T-cell (primary cell): Measurements from ENCODE around the gene RPS6KA2. TPM values are rescaled to one million over a fixed set of nuclear protein-coding genes. Genes with fewer than 3 reads are reported as not detected.

ENCODE experiments used
- ATAC-seq, 4 experiments: fragments of 200-7000 bp in 3 of 4; fragments of 150-1000 bp in 1 of 4; cut with Tn5 transposase; replicated peaks in 1 of 4; 1 replicate in 3 of 4; 2 replicates in 1 of 4; pipeline ENCODE4 v1.10.0; 2021; ENCODE audit warnings: moderate library complexity in 3 of 4, mild to moderate bottlenecking in 2 of 4, moderate number of reproducible peaks in 1 of 4
- CTCF ChIA-PET, 2 donors: fragments of 300-600 bp; sonication (Branson Sonifier 250); formaldehyde crosslinking; loops; one replicate each; lab custom pipeline; 2022; ENCODE audit warnings: antibody characterized with exemption in 2 of 2; lab: Charles Lee
- POLR2A ChIA-PET, 2 donors: fragments of 300-600 bp; sonication (Branson Sonifier 250); formaldehyde crosslinking; loops; one replicate each; lab custom pipeline; 2022; ENCODE audit warnings: antibody characterized with exemption in 2 of 2; lab: Charles Lee
- DNase-seq, 35 experiments: peaks; one replicate each; pipeline versions ENCODE4 v3.0.0 to v3.0.0-alpha.2; 2013 to 2023
- H3K27ac ChIP-seq: one replicate; pipeline ENCODE4 v1.5.1; 2013; ENCODE audit warnings: low read length
- H3K27me3 ChIP-seq, 2 experiments: replicated peaks in 1 of 2; 1 replicate in 1 of 2; 2 replicates in 1 of 2; pipeline versions ENCODE4 v1.6.1 to v1.7.0; 2013; ENCODE audit warnings: low read length in 1 of 2, mixed read lengths in 1 of 2; ENCODE audit not compliant: control insufficient read depth in 2 of 2, insufficient read depth in 2 of 2; ENCODE audit errors: extremely low read depth in 1 of 2
- H3K36me3 ChIP-seq, 2 donors: 1 replicate in 1 of 2; 2 replicates in 1 of 2; pipeline versions ENCODE4 v1.6.1 to v1.7.0; 2013; ENCODE audit warnings: low read length in 1 of 2; ENCODE audit not compliant: control insufficient read depth in 2 of 2, insufficient read depth in 1 of 2; ENCODE audit errors: extremely low read depth in 1 of 2
- H3K4me1 ChIP-seq, 2 experiments: 1 replicate in 1 of 2; 2 replicates in 1 of 2; pipeline versions ENCODE4 v1.6.1 to v1.7.0; 2013; ENCODE audit warnings: low read length in 2 of 2, mixed read lengths in 1 of 2; ENCODE audit not compliant: insufficient read depth in 2 of 2, control insufficient read depth in 1 of 2; ENCODE audit errors: extremely low read depth in 1 of 2
- H3K4me3 ChIP-seq, 2 donors: 1 replicate in 1 of 2; 2 replicates in 1 of 2; pipeline versions ENCODE4 v1.5.1 to v1.7.0; 2013; ENCODE audit warnings: mild to moderate bottlenecking in 2 of 2, low read length in 1 of 2, moderate library complexity in 1 of 2; ENCODE audit not compliant: control insufficient read depth in 1 of 2; ENCODE audit errors: extremely low read depth in 1 of 2
- H3K9me3 ChIP-seq: 2 replicates; pipeline ENCODE4 v1.7.0; 2013
- H3K27ac Mint-ChIP-seq, 2 donors: one replicate each; pipeline ENCODE4 v1.8.0; 2020 to 2021; ENCODE audit warnings: mild to moderate bottlenecking in 2 of 2, mixed read lengths in 2 of 2
- H3K27me3 Mint-ChIP-seq, 2 donors: one replicate each; pipeline ENCODE4 v1.8.0; 2021 to 2022; ENCODE audit warnings: mixed read lengths in 2 of 2
- H3K36me3 Mint-ChIP-seq: one replicate; pipeline ENCODE4 v1.8.0; 2021; ENCODE audit warnings: mixed read lengths
- H3K4me1 Mint-ChIP-seq, 3 donors: one replicate each; pipeline ENCODE4 v1.8.0; 2020 to 2022; ENCODE audit warnings: mixed read lengths in 3 of 3, mild to moderate bottlenecking in 1 of 3
- H3K4me3 Mint-ChIP-seq, 3 donors: one replicate each; pipeline ENCODE4 v1.8.0; 2020 to 2022; ENCODE audit warnings: mild to moderate bottlenecking in 3 of 3, mixed read lengths in 3 of 3, moderate library complexity in 3 of 3
- H3K9me3 Mint-ChIP-seq, 3 donors: one replicate each; pipeline ENCODE4 v1.8.0; 2020 to 2022; ENCODE audit warnings: mixed read lengths in 3 of 3
- WGBS: methylation state at CpG from one replicate; pipeline ENCODE4 v1.1.5; 2013; ENCODE audit warnings: missing lambda C conversion rate; ENCODE audit not compliant: insufficient coverage; 5-methylcytosine and 5-hydroxymethylcytosine counted together
- total RNA-seq, 35 experiments: library from RNA in 6 of 35; stranded (reverse) in 6 of 35; fragments of 120-200 nt in 1 of 35; gene quantifications; one replicate each; pipeline versions ENCODE4 v1.2.1 to v1.2.4 and lab custom pipeline; 2013 to 2026

Gene RPS6KA2
- total RNA-seq, 5 donors from 2014 or later (not counting 1 experiment from before 2014, with no cell fraction given): 4.1 to 21.5 (median 12.4) TPM

DNA sequence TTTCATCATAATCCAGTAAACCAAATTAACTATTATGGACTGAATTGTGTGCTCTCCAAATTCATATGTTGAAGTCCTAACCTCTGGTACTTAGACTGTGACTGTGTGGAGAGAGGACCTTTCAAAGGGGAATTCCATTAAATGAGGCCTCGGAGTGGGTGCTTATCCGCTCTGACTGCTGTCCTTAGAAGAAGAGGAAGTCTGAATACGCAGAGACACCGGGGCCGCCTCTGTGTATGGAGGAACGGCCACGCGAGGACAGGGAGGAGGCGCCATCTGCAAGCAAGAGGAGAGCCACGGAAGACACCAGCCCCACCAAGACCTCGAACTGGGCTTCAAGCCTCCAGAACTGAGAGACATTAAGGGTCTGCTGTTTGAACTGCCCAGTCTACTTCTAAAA lies 35.6 kb upstream of the RPS6KA2 start:
- H3K36me3 Mint-ChIP-seq: no peaks in the 10 kb centered on the region
- ChIA-PET CTCF (no interaction called here), POLR2A (no interaction called here)
- no peak overlapping the region for H3K27ac Mint-ChIP-seq
- peaks cover 0 to 10% (median 3%) of the 10 kb centered on the region in 3 donors for H3K4me1 Mint-ChIP-seq
- ATAC-seq: no peak
- no peak overlapping the region for H3K4me3 ChIP-seq
- no peak overlapping the region for H3K27ac ChIP-seq
- no peak overlapping the region for H3K4me3 Mint-ChIP-seq
- H3K4me1 ChIP-seq: no peaks in the 10 kb centered on the region
- H3K9me3 ChIP-seq: no peaks in the 10 kb centered on the region
- H3K9me3 Mint-ChIP-seq: no peaks in the 10 kb centered on the region
- 93% methylated on average over 5 of the region's 11 CpGs for WGBS
- H3K36me3 ChIP-seq: no peaks in the 10 kb centered on the region
- peaks cover 0 to 15% of the 10 kb centered on the region in 2 experiments for H3K27me3 ChIP-seq
- DNase-seq: no peak
- peaks cover 14 to 16% of the 10 kb centered on the region in 2 donors for H3K27me3 Mint-ChIP-seq

- Histone ChIP-seq H3K9me3 (no peaks in the 10 kb centered on the region), H3K4me3 (no peak overlapping the region), H3K27me3 (peaks cover 0 to 24% of the 10 kb centered on the region in 2 experiments), H3K36me3 (no peaks in the 10 kb centered on the region), H3K27ac (no peak overlapping the region), H3K4me1 (peaks cover 0 to 6% of the 10 kb centered on the region in 2 experiments)
- no CpG with 5 or more reads among the region's 12 CpGs for WGBS
- Mint-ChIP-seq H3K4me3 (no peak overlapping the region), H3K9me3 (no peaks in the 10 kb centered on the region), H3K4me1 (peaks cover 0 to 21% (median 13%) of the 10 kb centered on the region in 3 donors), H3K27me3 (peaks cover 24% of the 10 kb centered on the region in 2 donors), H3K36me3 (peaks cover 4% of the 10 kb centered on the region), H3K27ac (no peak overlapping the region)
- ChIA-PET POLR2A (no interaction called here), CTCF (no interaction called here)
- DNase-seq (no peak), ATAC-seq (no peak)
Observed at GRCh38 chr6:166661327-166662085, 34.5 kb upstream of the RPS6KA2 start.

DNA sequence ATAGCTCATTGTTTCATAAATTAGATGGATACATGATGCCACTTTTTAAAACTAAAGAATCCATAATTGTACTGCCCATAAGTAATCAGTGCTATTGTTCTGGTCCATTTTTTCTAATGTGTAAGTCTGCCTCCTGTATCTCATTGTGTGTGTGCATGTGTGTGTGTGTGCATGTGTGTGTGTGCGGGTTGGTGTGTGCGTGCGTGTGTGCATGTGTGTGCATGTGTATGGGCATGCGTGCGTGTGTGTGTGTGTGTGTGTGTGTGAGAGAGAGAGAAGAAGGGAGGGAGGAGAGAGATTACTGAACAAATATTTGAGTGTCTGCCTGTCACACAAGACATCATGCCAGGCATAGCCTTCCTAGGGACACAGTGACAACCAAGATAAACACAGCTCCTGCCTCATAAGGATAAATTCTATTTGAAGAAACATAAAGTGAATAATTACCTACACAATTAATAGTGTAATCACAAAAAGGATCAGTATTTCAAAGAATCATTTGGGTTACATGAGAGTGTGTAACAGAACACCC lies 33.2 kb upstream of the RPS6KA2 start:
- Histone ChIP-seq H3K36me3 (no peaks in the 10 kb centered on the region), H3K4me3 (no peak overlapping the region), H3K9me3 (no peaks in the 10 kb centered on the region), H3K4me1 (peaks cover 0 to 10% of the 10 kb centered on the region in 2 experiments), H3K27me3 (peaks cover 0 to 32% of the 10 kb centered on the region in 2 experiments), H3K27ac (no peak overlapping the region)
- H3K27me3 Mint-ChIP-seq: peaks cover 24 to 26% of the 10 kb centered on the region in 2 donors
- H3K9me3 Mint-ChIP-seq: no peaks in the 10 kb centered on the region
- H3K36me3 Mint-ChIP-seq: peaks cover 4% of the 10 kb centered on the region
- H3K4me3 Mint-ChIP-seq: no peak overlapping the region
- POLR2A ChIA-PET: no interaction called here
- H3K27ac Mint-ChIP-seq: no peak overlapping the region
- peaks cover 0 to 22% (median 13%) of the 10 kb centered on the region in 3 donors for H3K4me1 Mint-ChIP-seq
- DNase-seq: no peak
- 70% methylated on average over 4 of the region's 5 CpGs for WGBS
- CTCF ChIA-PET: no interaction called here
- ATAC-seq: no peak

DNA sequence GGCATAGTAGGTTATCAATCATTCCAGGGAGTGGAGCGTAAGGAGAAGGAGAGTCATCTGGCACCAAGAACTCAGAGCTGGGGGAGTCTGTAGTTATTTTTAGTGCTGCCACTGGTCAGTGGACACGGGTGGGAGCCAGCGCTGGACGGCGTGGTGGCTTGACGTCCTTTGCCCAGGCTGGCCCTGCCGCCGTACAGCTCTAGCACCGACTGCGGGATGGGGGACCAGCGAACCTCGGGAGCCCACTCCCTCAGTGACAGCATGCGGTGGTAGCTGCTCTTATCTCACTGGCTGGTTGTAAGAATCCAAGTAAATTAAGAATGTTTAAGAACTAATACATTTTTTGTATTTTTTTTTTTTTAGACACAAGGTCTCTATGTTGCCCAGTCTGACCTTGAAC lies 32.5 kb upstream of the RPS6KA2 start:
- DNase-seq: no peak
- peaks cover 0 to 32% of the 10 kb centered on the region in 2 experiments for H3K27me3 ChIP-seq
- Mint-ChIP-seq H3K4me3 (no peak overlapping the region), H3K27ac (no peak overlapping the region), H3K36me3 (peaks cover 4% of the 10 kb centered on the region), H3K27me3 (peaks cover 22 to 24% of the 10 kb centered on the region in 2 donors), H3K4me1 (peaks cover 0 to 22% (median 13%) of the 10 kb centered on the region in 3 donors), H3K9me3 (no peaks in the 10 kb centered on the region)
- WGBS: 96% methylated on average over 12 of the region's 13 CpGs
- POLR2A ChIA-PET: no interaction called here
- H3K4me3 ChIP-seq: no peak overlapping the region
- peaks cover 0 to 10% of the 10 kb centered on the region in 2 experiments for H3K4me1 ChIP-seq
- H3K9me3 ChIP-seq: no peaks in the 10 kb centered on the region
- no peak overlapping the region for H3K27ac ChIP-seq
- no peak for ATAC-seq
- H3K36me3 ChIP-seq: no peaks in the 10 kb centered on the region
- CTCF ChIA-PET: no interaction called here

DNA sequence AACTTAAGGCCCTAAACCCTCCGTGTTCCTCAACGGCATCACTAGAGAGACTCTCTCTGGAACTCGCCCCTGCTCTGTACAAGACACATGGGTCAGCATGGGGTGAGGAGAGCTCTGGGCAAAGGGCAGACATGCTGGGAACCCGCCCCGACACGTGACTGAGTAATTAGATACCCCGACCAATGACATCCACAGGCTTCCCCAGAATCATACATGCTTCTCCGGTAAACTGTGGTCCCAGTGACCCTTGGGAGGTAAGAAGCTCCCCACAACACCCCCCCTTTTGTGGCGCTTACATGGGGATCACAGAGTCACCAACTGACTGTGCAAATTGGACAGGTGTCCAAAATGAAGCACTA lies 31.7 kb upstream of the RPS6KA2 start:
- CTCF ChIA-PET: no interaction called here
- Histone ChIP-seq H3K4me3 (no peak overlapping the region), H3K36me3 (no peaks in the 10 kb centered on the region), H3K27ac (no peak overlapping the region), H3K4me1 (peaks cover 0 to 10% of the 10 kb centered on the region in 2 experiments), H3K27me3 (peaks cover 0 to 32% of the 10 kb centered on the region in 2 experiments), H3K9me3 (no peaks in the 10 kb centered on the region)
- H3K36me3 Mint-ChIP-seq: peaks cover 4% of the 10 kb centered on the region
- 90% methylated on average over 3 of the region's 9 CpGs for WGBS
- ATAC-seq: no peak
- no peak overlapping the region for H3K4me3 Mint-ChIP-seq
- H3K27ac Mint-ChIP-seq: no peak overlapping the region
- no peak for DNase-seq
- H3K4me1 Mint-ChIP-seq: peaks cover 0 to 22% (median 13%) of the 10 kb centered on the region in 3 donors
- POLR2A ChIA-PET: no interaction called here
- no peaks in the 10 kb centered on the region for H3K9me3 Mint-ChIP-seq
- peaks cover 22 to 24% of the 10 kb centered on the region in 2 donors for H3K27me3 Mint-ChIP-seq

GRCh38 chr6:166658115-166658791 lies 31.2 kb upstream of the RPS6KA2 start:
- peaks cover 0 to 19% (median 11%) of the 10 kb centered on the region in 3 donors for H3K4me1 Mint-ChIP-seq
- peaks cover 22 to 24% of the 10 kb centered on the region in 2 donors for H3K27me3 Mint-ChIP-seq
- no peak overlapping the region for H3K4me3 ChIP-seq
- no peak for ATAC-seq
- ChIA-PET CTCF (no interaction called here), POLR2A (no interaction called here)
- H3K9me3 ChIP-seq: no peaks in the 10 kb centered on the region
- H3K36me3 ChIP-seq: no peaks in the 10 kb centered on the region
- H3K4me1 ChIP-seq: peaks cover 0 to 10% of the 10 kb centered on the region in 2 experiments
- WGBS: 89% methylated on average over 17 of the region's 19 CpGs
- DNase-seq: no peak
- H3K9me3 Mint-ChIP-seq: no peaks in the 10 kb centered on the region
- no peak overlapping the region for H3K27ac ChIP-seq
- peaks cover 4% of the 10 kb centered on the region for H3K36me3 Mint-ChIP-seq
- H3K27ac Mint-ChIP-seq: no peak overlapping the region
- peaks cover 0 to 30% of the 10 kb centered on the region in 2 experiments for H3K27me3 ChIP-seq
- H3K4me3 Mint-ChIP-seq: no peak overlapping the region
